GM19455 (cell line): Measurements from ENCODE around the gene RIC1.
"Not testable (repeated sequence)": the region's sequence is repeated elsewhere in the genome, so short reads cannot be mapped to it uniquely, and the experiment has no call there.

ENCODE experiments used
- ATAC-seq: cut with Tn5 transposase; IDR thresholded peaks from one replicate; pipeline ENCODE4 v1.9.1; 2021; ENCODE audit not compliant: unreplicated experiment

The RIC1 gene

GRCh38 chr9:5719100-5719926, 90.4 kb downstream of the RIC1 start:
- ATAC-seq = no peak

- ATAC-seq = no peak
Measured at GRCh38 chr9:5720151-5720550, 91.2 kb downstream of the RIC1 start.

DNA sequence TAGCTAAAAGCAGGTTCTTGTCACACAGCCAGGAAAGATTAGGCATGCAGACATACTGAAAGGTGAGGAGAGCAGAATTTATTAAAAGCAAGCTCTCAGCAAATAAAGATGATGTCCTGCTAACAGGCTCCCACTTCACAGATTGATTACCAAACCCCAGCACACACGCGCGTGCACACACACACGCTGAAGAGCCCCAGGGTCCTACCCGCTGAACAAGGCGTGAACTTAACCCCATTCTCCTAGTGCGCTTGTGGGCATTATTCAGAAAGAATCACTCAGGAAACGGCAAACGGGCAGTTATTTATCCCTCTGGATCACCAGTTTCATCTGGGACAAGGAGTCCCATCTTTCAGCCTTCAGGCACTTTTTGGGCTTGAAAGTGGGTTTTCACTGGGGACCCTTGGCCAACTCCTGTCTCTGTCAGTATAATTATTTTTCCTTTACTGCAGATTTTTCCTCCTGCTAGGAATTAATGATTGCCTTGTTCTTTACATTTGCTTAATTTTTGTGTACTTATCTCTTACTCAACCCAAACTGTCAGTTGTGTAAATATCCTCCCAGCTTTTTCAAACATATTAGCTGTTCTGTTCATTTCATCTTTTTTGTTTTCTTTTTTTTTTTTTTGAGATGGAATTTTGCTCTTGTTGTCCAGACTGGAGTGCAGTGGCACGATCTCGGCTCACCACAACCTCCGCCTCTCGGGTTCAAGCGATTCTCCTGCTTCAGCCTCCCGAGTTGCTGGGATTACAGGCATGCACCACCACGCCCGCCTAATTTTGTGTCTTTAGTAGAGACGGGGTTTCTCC, 92.6 kb downstream of the RIC1 start:
- no peak for ATAC-seq

- not testable (repeated sequence) for ATAC-seq
Measured at GRCh38 chr9:5722679-5723078, 93.8 kb downstream of the RIC1 start.

- ATAC-seq = no peak
Measured at GRCh38 chr9:5735072-5735471, 106.2 kb downstream of the RIC1 start.

GRCh38 chr9:5736563-5737346, 107.8 kb downstream of the RIC1 start:
- ATAC-seq = no peak

DNA sequence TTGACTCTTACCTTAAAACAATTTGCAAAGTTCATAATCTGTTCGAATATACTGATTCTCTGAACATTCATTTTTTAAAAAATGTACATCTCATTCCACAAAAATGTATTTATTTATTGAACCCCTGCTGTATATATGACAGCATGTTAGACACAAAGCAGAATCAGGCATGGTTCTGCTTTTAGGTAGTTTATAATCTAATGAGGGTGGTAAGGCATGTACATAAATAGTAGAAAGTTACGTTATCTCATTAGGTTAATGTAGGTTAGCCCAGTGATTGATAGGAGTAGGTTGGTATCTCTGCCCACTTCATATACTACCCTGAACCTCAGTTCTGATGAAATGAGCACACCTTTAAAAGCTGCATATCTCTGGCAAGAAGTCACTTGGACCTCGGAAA, 114.2 kb downstream of the RIC1 start:
- no peak for ATAC-seq

- no peak for ATAC-seq
Measured at GRCh38 chr9:5748438-5748837, 119.5 kb downstream of the RIC1 start.

GRCh38 chr9:5749306-5749705, 120.4 kb downstream of the RIC1 start:
- no peak for ATAC-seq

- ATAC-seq = no peak
Measured at GRCh38 chr9:5750569-5750968, 121.7 kb downstream of the RIC1 start.

DNA sequence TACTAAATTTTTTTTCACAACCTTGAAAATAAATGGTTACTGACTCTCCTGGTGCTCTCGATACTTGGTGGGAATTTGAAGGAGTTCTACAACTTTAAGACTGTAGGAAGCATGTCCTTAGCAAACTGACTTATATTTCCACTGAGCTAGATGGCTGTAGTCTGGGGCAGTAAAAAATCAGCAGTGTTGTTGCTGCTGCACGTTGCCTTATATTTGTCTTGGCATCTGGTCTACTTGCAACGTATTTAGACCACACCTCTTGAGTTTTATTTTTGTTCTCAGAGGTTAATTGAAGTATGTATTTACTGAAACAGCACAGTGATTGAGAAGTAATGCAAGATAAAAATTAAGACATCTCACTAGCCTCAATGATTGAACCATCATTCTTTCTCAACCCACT, 127.7 kb downstream of the RIC1 start:
- ATAC-seq = no peak

DNA sequence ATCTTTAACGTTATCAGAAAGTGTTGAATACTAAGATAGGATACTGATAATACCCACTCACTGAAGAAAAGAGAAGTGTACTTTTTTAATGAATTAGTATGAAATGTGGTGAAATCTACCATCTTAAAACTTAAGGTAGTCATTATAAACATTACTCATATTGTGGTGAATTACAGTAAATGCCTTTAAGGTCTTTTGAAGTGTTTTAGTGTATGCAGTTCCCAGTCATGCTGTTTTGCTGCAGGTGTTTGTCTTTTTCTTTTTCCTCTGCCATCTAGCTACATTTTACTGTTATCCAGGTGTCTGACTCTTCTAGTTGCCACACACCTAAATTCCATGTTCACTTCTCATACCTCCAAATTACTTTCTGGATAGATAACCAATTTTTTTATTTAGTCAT, 131.4 kb downstream of the RIC1 start:
- no peak for ATAC-seq

DNA sequence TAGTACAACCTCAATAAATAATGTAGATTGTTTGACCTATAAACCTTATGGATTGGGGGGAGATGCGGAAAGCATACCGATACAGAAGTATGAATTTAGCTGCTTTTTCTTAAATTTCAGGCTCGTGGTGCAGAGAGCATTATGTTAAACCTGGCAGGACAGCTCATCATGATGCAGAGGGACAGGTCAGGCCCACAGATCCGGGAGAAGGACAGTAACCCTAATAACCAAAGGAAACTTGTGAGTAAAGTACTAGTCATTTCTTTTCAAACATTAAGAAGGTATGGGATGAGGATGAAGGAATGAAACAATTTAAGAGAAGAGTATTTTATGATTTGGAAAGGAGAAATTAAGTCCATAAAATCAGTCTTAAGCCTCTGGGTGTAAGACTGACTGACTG, 133.5 kb downstream of the RIC1 start:
- no peak for ATAC-seq

GRCh38 chr9:5764130-5764868, 135.4 kb downstream of the RIC1 start:
- peak; percentile 84 for ATAC-seq

DNA sequence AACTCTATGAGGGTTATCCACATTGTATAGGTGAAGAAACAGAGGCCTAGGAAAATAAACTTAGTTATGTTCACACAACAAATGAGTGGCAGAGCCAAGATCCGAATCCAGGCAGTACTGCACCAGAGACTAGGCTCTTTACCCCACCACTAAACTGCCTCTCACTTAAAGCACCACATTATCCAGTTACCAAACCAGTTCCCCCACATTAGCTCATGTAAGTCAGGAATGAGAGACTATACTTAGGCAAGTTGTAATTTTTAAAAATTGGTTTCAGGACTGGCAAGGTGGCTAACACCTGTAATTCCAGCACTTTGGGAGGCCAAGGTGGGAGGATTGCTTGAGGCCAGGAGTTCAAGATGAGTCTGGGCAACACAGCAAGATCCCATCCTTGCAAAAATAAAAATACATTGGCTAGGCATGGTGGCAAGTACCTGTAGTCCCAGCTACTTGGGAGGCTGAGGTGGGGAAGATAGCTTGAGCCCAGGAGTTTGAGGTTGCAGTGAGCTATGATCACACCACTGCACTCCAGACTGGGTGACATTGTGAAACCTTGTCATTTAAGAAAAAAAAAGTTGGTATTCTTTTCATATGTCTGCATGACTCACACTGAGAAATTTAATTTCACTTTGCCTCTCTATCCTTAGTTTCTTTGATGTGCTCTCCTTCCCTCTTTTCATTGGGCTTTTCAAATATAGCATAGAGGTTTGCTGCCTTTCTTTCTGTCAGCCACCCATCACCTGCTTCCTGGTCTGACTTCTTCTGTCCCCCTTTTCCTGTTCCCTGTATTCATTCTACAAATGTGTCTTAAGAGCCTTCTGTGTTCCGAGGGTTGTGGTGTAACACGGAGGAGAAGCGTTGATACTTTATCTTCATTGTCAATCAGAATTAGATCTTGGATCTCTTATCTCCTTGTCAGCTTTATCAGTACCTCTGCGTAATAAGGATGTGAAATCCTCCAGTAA, 139.3 kb downstream of the RIC1 start:
- ATAC-seq = no peak

DNA sequence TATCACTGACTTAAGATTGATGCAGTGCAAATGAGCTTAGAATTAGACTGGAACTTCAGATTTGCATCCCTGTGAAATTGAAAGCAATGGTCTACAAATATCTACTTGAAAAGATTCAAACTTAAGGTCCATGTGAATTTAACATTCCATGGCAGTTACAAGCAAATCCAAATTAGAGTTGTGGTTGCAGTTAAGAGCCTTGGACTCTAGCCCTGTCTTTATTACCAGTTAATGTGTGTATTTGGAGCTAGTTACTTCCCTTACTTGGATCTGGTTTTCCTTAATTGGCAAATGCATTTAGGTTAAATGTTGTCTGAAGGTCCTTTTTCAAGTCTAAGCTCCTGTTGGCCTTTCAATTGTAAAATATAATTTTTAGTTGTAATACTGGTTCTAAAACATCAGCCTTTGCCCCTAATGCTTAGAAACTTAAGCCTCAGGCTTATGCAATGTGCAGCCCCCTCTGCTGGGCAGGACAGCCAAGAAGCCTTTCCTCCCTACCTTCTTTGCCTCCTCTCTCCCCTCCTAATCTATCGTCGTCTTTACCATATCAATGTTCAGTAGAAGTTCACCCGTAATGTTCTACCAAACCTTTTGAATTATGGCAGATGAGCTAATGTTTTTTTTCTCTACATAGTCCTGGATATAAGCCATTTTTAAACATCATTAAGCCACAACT, 144.6 kb downstream of the RIC1 start:
- no peak for ATAC-seq

DNA sequence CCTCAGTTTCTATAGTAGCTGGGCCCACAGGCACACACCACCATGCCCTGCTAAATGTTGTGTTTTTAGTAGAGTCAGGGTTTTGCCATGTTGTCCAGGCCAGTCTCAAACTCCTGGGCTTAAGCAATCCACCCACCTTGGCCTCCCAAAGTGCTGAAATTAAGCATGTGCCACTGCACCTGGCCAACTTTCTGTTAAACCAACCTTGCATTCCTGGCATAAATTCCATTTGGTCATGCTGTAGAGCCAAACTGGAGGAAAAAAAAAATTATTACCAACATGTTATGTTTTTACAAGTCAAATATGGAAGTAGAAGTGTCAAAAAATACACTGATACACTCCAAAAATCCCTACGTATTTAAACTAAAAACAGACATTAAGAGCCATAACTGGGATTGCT, 149.9 kb downstream of the RIC1 start:
- ATAC-seq = no peak

DNA sequence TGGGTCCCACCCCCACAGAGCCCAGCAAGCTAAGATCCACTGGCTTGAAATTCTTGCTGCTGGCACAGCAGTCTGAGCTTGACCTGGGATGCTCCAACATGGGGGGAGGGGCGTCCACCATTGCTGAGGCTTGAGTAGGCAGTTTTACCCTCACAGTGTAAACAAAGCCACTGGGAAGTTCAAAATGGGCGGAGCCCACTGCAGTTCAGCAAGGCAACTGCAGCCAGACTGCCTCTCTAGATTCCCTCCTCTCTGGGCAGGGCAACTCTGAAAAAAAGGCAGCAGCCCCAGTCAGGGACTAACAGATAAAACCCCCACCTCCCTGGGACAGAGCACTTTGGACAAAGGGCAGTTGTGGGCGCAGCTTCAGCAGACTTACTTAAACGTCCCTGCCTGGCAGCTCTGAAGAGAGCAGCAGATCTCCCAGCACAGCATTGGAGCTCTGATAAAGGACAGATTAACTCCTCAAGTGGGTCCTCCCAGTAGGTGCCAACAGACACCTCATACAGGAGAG, 150.9 kb downstream of the RIC1 start:
- ATAC-seq = not testable (repeated sequence)

GRCh38 chr9:5783420-5783819, 154.5 kb downstream of the RIC1 start:
- not testable (repeated sequence) for ATAC-seq
